CD14-positive monocyte (primary cell): Measurements from ENCODE around the gene ARAP2. TPM values are rescaled to one million over a fixed set of nuclear protein-coding genes. Genes with fewer than 3 reads are reported as not detected.

Source experiments
- DNase-seq, 3 donors: peaks; one replicate each; pipeline ENCODE4 v3.0.0-alpha.2; 2011 to 2022
- H2AFZ ChIP-seq: 2 replicates; pipeline ENCODE4 v1.6.0; 2012; ENCODE audit warnings: mild to moderate bottlenecking, low read depth, low read length, inconsistent platforms; ENCODE audit not compliant: insufficient read depth, poor library complexity, severe bottlenecking
- H3K27ac ChIP-seq, 2 donors: 1 replicate in 1 of 2; 2 replicates in 1 of 2; pipeline ENCODE4 v1.5.1; 2012 to 2013; ENCODE audit warnings: low read length in 2 of 2, control low read depth in 1 of 2, inconsistent platforms in 1 of 2, low read depth in 1 of 2, mild to moderate bottlenecking in 1 of 2
- H3K27me3 ChIP-seq, 2 donors: one replicate each; pipeline versions ENCODE4 v1.6.0 to v1.6.1; 2011 to 2013; ENCODE audit warnings: low read length in 2 of 2; ENCODE audit not compliant: control insufficient read depth in 2 of 2, insufficient read depth in 2 of 2
- H3K36me3 ChIP-seq, 2 donors: replicated peaks in 1 of 2; 1 replicate in 1 of 2; 2 replicates in 1 of 2; pipeline versions ENCODE4 v1.5.1 to v1.6.1; 2012 to 2013; ENCODE audit warnings: low read length in 2 of 2, control low read depth in 1 of 2, inconsistent platforms in 1 of 2, mild to moderate bottlenecking in 1 of 2; ENCODE audit not compliant: insufficient read depth in 2 of 2, control insufficient read depth in 1 of 2
- H3K4me1 ChIP-seq, 2 donors: 1 replicate in 1 of 2; 2 replicates in 1 of 2; pipeline versions ENCODE4 v1.5.1 to v1.6.1; 2012 to 2013; ENCODE audit warnings: low read length in 2 of 2, control low read depth in 1 of 2, inconsistent platforms in 1 of 2, mild to moderate bottlenecking in 1 of 2, moderate library complexity in 1 of 2; ENCODE audit not compliant: insufficient read depth in 2 of 2, control insufficient read depth in 1 of 2
- H3K4me2 ChIP-seq: replicated peaks from 2 replicates; pipeline ENCODE3; 2012; ENCODE audit warnings: low read length, moderate library complexity, mild to moderate bottlenecking; ENCODE audit not compliant: poor library complexity, severe bottlenecking; ENCODE audit errors: extremely low read depth
- H3K4me3 ChIP-seq, 3 experiments: fragments of 200-600 bp in 1 of 3; sonication (generic) in 1 of 3; replicated peaks in 1 of 3; 1 replicate in 2 of 3; 2 replicates in 1 of 3; pipeline ENCODE4 v1.5.1; 2011 to 2013; ENCODE audit warnings: low read length in 3 of 3, mild to moderate bottlenecking in 3 of 3, control low read depth in 2 of 3, low read depth in 2 of 3, inconsistent platforms in 1 of 3, moderate library complexity in 1 of 3
- H3K79me2 ChIP-seq: 2 replicates; pipeline ENCODE4 v1.6.0; 2012; ENCODE audit warnings: mild to moderate bottlenecking, control low read depth, inconsistent platforms, low read length, moderate library complexity; ENCODE audit not compliant: insufficient read depth
- H3K9ac ChIP-seq: 2 replicates; pipeline ENCODE4 v1.6.0; 2017; ENCODE audit warnings: low read length, mild to moderate bottlenecking; ENCODE audit not compliant: insufficient read depth, poor library complexity, severe bottlenecking
- H3K9me3 ChIP-seq, 2 donors: replicated peaks in 1 of 2; 1 replicate in 1 of 2; 2 replicates in 1 of 2; pipeline versions ENCODE4 v1.5.1 to v1.6.1; 2012 to 2013; ENCODE audit warnings: low read length in 2 of 2, control low read depth in 1 of 2; ENCODE audit not compliant: control insufficient read depth in 1 of 2, insufficient read depth in 1 of 2
- H4K20me1 ChIP-seq: 2 replicates; pipeline ENCODE4 v1.6.0; 2012; ENCODE audit warnings: mild to moderate bottlenecking, low read length, control low read depth, moderate library complexity; ENCODE audit not compliant: insufficient read depth
- H3K27ac Mint-ChIP-seq, 7 donors: one replicate each; pipeline ENCODE4 v1.8.0; 2020; ENCODE audit warnings: mild to moderate bottlenecking in 7 of 7, mixed read lengths in 7 of 7, moderate library complexity in 6 of 7, inconsistent platforms in 2 of 7
- H3K27me3 Mint-ChIP-seq, 3 donors: one replicate each; pipeline ENCODE4 v1.8.0; 2021 to 2022; ENCODE audit warnings: low read depth in 3 of 3, mild to moderate bottlenecking in 3 of 3, mixed read lengths in 3 of 3, moderate library complexity in 3 of 3, inconsistent platforms in 1 of 3
- H3K36me3 Mint-ChIP-seq, 2 donors: one replicate each; pipeline ENCODE4 v1.8.0; 2020; ENCODE audit warnings: mixed read lengths in 2 of 2, inconsistent platforms in 1 of 2, mild to moderate bottlenecking in 1 of 2
- H3K4me1 Mint-ChIP-seq: one replicate; pipeline ENCODE4 v1.8.0; 2020; ENCODE audit warnings: mild to moderate bottlenecking, mixed read lengths
- H3K4me3 Mint-ChIP-seq, 2 donors: one replicate each; pipeline ENCODE4 v1.8.0; 2020; ENCODE audit warnings: mild to moderate bottlenecking in 2 of 2, mixed read lengths in 2 of 2, moderate library complexity in 1 of 2
- H3K9me3 Mint-ChIP-seq, 7 donors: one replicate each; pipeline ENCODE4 v1.8.0; 2020 to 2022; ENCODE audit warnings: mixed read lengths in 7 of 7, mild to moderate bottlenecking in 6 of 7, moderate library complexity in 6 of 7, inconsistent platforms in 2 of 7
- WGBS: methylation state at CpG from one replicate; pipeline ENCODE4 v1.1.5; 2013; ENCODE audit warnings: missing lambda C conversion rate; ENCODE audit not compliant: insufficient coverage; 5-methylcytosine and 5-hydroxymethylcytosine counted together
- intact Hi-C, 2 donors: fragments of 100-400 bp; cut with micrococcal nuclease; formaldehyde crosslinking; loops; one replicate each; pipeline versions ENCODE4 v1.15.0 to v1.15.1; 2023
- polyA plus RNA-seq, 3 donors: library from polyadenylated mRNA; depleted of rRNA in 1 of 3; unstranded in 2 of 3; stranded (reverse) in 1 of 3; fragments of 300-500 nt in 2 of 3; fragments of >200 nt in 1 of 3; fragmentation: Illumina TruSeq in 2 of 3; gene quantifications; 1 replicate in 2 of 3; 2 replicates in 1 of 3; pipeline ENCODE4 v1.2.3, GENCODE V29; 2012 to 2021
- TF ChIP-seq, protein P1 (sequence below): fragments of 200-600 bp; IDR thresholded peaks from one replicate; pipeline ENCODE4 v1.8.0; 2022; ENCODE audit warnings: antibody characterized with exemption, mild to moderate bottlenecking

ARAP2 gene
- polyA plus RNA-seq, 3 donors = 4.6 to 17.7 (median 5.6) TPM

GRCh38 chr4:36277533-36277932 lies 33.2 kb upstream of the ARAP2 start:
- Histone ChIP-seq H3K36me3 (no peaks in the 10 kb centered on the region), H3K4me3 (no peak overlapping the region), H3K27me3 (no peaks in the 10 kb centered on the region), H3K4me1 (no peaks in the 10 kb centered on the region), H4K20me1 (no peaks in the 10 kb centered on the region), H2AFZ (peak overlapping the region; percentile 6), H3K9ac (no peak overlapping the region), H3K27ac (no peak overlapping the region), H3K4me2 (no peak overlapping the region), H3K79me2 (no peaks in the 10 kb centered on the region), H3K9me3 (no peaks in the 10 kb centered on the region)
- Mint-ChIP-seq H3K36me3 (no peaks in the 10 kb centered on the region), H3K27me3 (no peaks in the 10 kb centered on the region), H3K4me1 (peaks cover 7% of the 10 kb centered on the region), H3K4me3 (no peak overlapping the region), H3K9me3 (no peaks in the 10 kb centered on the region), H3K27ac (no peak overlapping the region)
- DNase-seq = no peak
- intact Hi-C loops = no loop called here
- 100% methylated on average over 1 of the region's 4 CpGs for WGBS
- TF ChIP-seq, protein P1, sequence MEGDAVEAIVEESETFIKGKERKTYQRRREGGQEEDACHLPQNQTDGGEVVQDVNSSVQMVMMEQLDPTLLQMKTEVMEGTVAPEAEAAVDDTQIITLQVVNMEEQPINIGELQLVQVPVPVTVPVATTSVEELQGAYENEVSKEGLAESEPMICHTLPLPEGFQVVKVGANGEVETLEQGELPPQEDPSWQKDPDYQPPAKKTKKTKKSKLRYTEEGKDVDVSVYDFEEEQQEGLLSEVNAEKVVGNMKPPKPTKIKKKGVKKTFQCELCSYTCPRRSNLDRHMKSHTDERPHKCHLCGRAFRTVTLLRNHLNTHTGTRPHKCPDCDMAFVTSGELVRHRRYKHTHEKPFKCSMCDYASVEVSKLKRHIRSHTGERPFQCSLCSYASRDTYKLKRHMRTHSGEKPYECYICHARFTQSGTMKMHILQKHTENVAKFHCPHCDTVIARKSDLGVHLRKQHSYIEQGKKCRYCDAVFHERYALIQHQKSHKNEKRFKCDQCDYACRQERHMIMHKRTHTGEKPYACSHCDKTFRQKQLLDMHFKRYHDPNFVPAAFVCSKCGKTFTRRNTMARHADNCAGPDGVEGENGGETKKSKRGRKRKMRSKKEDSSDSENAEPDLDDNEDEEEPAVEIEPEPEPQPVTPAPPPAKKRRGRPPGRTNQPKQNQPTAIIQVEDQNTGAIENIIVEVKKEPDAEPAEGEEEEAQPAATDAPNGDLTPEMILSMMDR = no peak

- DNase-seq = no peak
- Mint-ChIP-seq H3K4me3 (no peak overlapping the region), H3K4me1 (peaks cover 10% of the 10 kb centered on the region), H3K36me3 (no peaks in the 10 kb centered on the region), H3K27me3 (no peaks in the 10 kb centered on the region), H3K27ac (no peak overlapping the region), H3K9me3 (no peaks in the 10 kb centered on the region)
- H3K4me2 ChIP-seq = no peak overlapping the region
- no peak overlapping the region for H3K9ac ChIP-seq
- no peak overlapping the region for H2AFZ ChIP-seq
- H3K9me3 ChIP-seq = no peaks in the 10 kb centered on the region
- no peaks in the 10 kb centered on the region for H3K27me3 ChIP-seq
- H3K36me3 ChIP-seq = no peaks in the 10 kb centered on the region
- 100% methylated on average over 1 of the region's 4 CpGs for WGBS
- no peaks in the 10 kb centered on the region for H4K20me1 ChIP-seq
- TF ChIP-seq, protein P1 = no peak
- no peak overlapping the region for H3K27ac ChIP-seq
- intact Hi-C loops = no loop called here
- no peak overlapping the region for H3K4me3 ChIP-seq
- peaks cover 0 to 5% of the 10 kb centered on the region in 2 donors for H3K4me1 ChIP-seq
- H3K79me2 ChIP-seq = no peaks in the 10 kb centered on the region
Measured at GRCh38 chr4:36274158-36274557, 29.8 kb upstream of the ARAP2 start.
